HCT116 (cell line): ENCODE measurements around the gene MAP2K2. TPM values are rescaled to one million over a fixed set of nuclear protein-coding genes. Genes with fewer than 3 reads are reported as not detected.

Experiments
- ATAC-seq: fragments of 200-7000 bp; cut with Tn5 transposase; 2 replicates; pipeline ENCODE4 v1.9.1; 2020; ENCODE audit warnings: mild to moderate bottlenecking, moderate library complexity
- BruUV-seq: library from RNA; stranded (reverse); fragments of 400-500 nt; replicated peaks from 2 replicates; lab custom pipeline; 2021; lab: Mats Ljungman, UMichigan
- CTCF ChIA-PET: fragments of 300-600 bp; sonication (Branson Sonifier 250); formaldehyde crosslinking; loops from one replicate; lab custom pipeline; 2021; ENCODE audit warnings: antibody characterized with exemption; lab: Charles Lee
- POLR2A ChIA-PET: fragments of 300-600, 350-600 bp; sonication (Branson Sonifier 250); formaldehyde crosslinking; loops from one replicate; lab custom pipeline; 2021; ENCODE audit warnings: antibody characterized with exemption; lab: Charles Lee
- RAD21 ChIA-PET, 2 experiments: fragments of 300-600 bp; sonication (Branson Sonifier 250); formaldehyde crosslinking; loops; one replicate each; lab custom pipeline; 2023; ENCODE audit warnings: low total read pairs in 2 of 2; ENCODE audit not compliant: uncharacterized antibody in 2 of 2, unreplicated experiment in 2 of 2, low non-redundant PET in 1 of 2; lab: Charles Lee
- DNase-seq: peaks from one replicate; pipeline ENCODE4 v3.0.0-alpha.2; 2010; ENCODE audit warnings: low read depth, low spot score
- H2AFZ ChIP-seq: fragments of 200-600 bp; shearing (Covaris generic), sonication (generic); 2 replicates; pipeline ENCODE4 v1.6.1; 2017; ENCODE audit warnings: low read depth, mixed run types, mixed read lengths, antibody characterized with exemption, low read length; ENCODE audit not compliant: poor library complexity, severe bottlenecking
- H3K27ac ChIP-seq: 2 replicates; pipeline ENCODE4 v1.5.1; 2012; ENCODE audit warnings: low read depth, low read length
- H3K27me3 ChIP-seq: fragments of 200-600 bp; sonication (generic); 2 replicates; pipeline ENCODE4 v1.6.1; 2016; ENCODE audit warnings: mixed run types, low read length, mixed read lengths; ENCODE audit not compliant: insufficient read depth
- H3K36me3 ChIP-seq, 2 experiments: fragments of 200-500 bp in 1 of 2; fragments of 200-600 bp in 1 of 2; sonication (Bioruptor generic) in 1 of 2; sonication (generic) in 1 of 2; 2 replicates each; pipeline versions ENCODE4 v1.5.1 to v1.6.1; 2014 to 2016; ENCODE audit warnings: low read length in 2 of 2, inconsistent platforms in 1 of 2, mixed read lengths in 1 of 2, mixed run types in 1 of 2; ENCODE audit not compliant: insufficient read depth in 2 of 2, control insufficient read depth in 1 of 2
- H3K4me1 ChIP-seq, 2 experiments: fragments of 200-600 bp in 1 of 2; sonication (generic) in 1 of 2; 2 replicates each; pipeline versions ENCODE4 v1.5.1 to v1.6.1; 2012 to 2017; ENCODE audit warnings: low read length in 2 of 2, inconsistent platforms in 1 of 2, mild to moderate bottlenecking in 1 of 2, mixed read lengths in 1 of 2, mixed run types in 1 of 2, moderate library complexity in 1 of 2; ENCODE audit not compliant: insufficient read depth in 2 of 2, control insufficient read depth in 1 of 2
- H3K4me2 ChIP-seq: fragments of 200-600 bp; sonication (generic); 2 replicates; pipeline ENCODE4 v1.6.1; 2017; ENCODE audit warnings: mixed run types, low read length, mixed read lengths
- H3K4me3 ChIP-seq, 2 experiments: fragments of 200-600 bp in 1 of 2; sonication (generic) in 1 of 2; replicated peaks in 1 of 2; 2 replicates each; pipeline ENCODE4 v1.5.1; 2011 to 2016; ENCODE audit warnings: low read length in 2 of 2, control low read depth in 1 of 2, low read depth in 1 of 2, mild to moderate bottlenecking in 1 of 2, mixed read lengths in 1 of 2, mixed run types in 1 of 2
- H3K79me2 ChIP-seq: fragments of 200-600 bp; sonication (generic); 2 replicates; pipeline ENCODE4 v1.6.1; 2017; ENCODE audit warnings: mild to moderate bottlenecking, mixed run types, low read length, moderate library complexity, mixed read lengths; ENCODE audit not compliant: insufficient read depth
- H3K9ac ChIP-seq: fragments of 200-600 bp; sonication (generic); 2 replicates; pipeline ENCODE4 v1.6.1; 2016; ENCODE audit warnings: low read length, mixed read lengths
- H3K9me2 ChIP-seq: fragments of 200-600 bp; sonication (generic), shearing (Covaris generic); 2 replicates; pipeline ENCODE4 v1.6.1; 2017; ENCODE audit warnings: mixed run types, mild to moderate bottlenecking, moderate library complexity; ENCODE audit not compliant: insufficient read depth
- H3K9me3 ChIP-seq, 2 experiments: fragments of 200-500 bp in 1 of 2; fragments of 200-600 bp in 1 of 2; sonication (Bioruptor generic) in 1 of 2; sonication (generic) in 1 of 2; 2 replicates each; pipeline ENCODE4 v1.6.1; 2014 to 2017; ENCODE audit warnings: low read length in 2 of 2, mixed read lengths in 2 of 2, inconsistent platforms in 1 of 2, low read depth in 1 of 2, mild to moderate bottlenecking in 1 of 2, mixed run types in 1 of 2, moderate library complexity in 1 of 2; ENCODE audit not compliant: control insufficient read depth in 1 of 2, insufficient read depth in 1 of 2
- H4K20me1 ChIP-seq: fragments of 200-600 bp; sonication (generic), shearing (Covaris generic); 2 replicates; pipeline ENCODE4 v1.6.1; 2017; ENCODE audit warnings: mixed run types, mild to moderate bottlenecking, moderate library complexity; ENCODE audit not compliant: insufficient read depth
- CTCF ChIP-seq, 3 experiments: fragments of 200-600 bp in 1 of 3; sonication (generic) in 1 of 3; IDR thresholded peaks in 2 of 3; conservative IDR thresholded peaks in 1 of 3; 2 replicates each; pipeline ENCODE4 v1.5.1; 2012 to 2017; ENCODE audit warnings: low read depth in 2 of 3, low read length in 2 of 3, antibody characterized with exemption in 1 of 3, borderline replicate concordance in 1 of 3, control low read depth in 1 of 3, mild to moderate bottlenecking in 1 of 3, mixed read lengths in 1 of 3, mixed run types in 1 of 3, moderate library complexity in 1 of 3; ENCODE audit not compliant: insufficient read depth in 1 of 3
- EZH2 ChIP-seq: fragments of 200-600 bp; sonication (generic); IDR thresholded peaks from 2 replicates; pipeline ENCODE4 v1.6.1; 2017; ENCODE audit warnings: antibody characterized with exemption, mixed run types
- intact Hi-C: fragments of 100-400 bp; cut with micrococcal nuclease; formaldehyde crosslinking; loops from 2 replicates; pipeline ENCODE4 v1.10.0; 2022
- total RNA-seq: library from RNA; stranded (reverse); gene quantifications from one replicate; pipeline ENCODE4 v1.2.1, GENCODE V29; 2021; ENCODE audit not compliant: unreplicated experiment

The MAP2K2 gene
- total RNA-seq, 1 experiment from 2014 or later, result 186 TPM

GRCh38 chr19:4062419-4063368 is 61.2 kb downstream of the MAP2K2 start:
- H4K20me1 ChIP-seq, result peaks cover 11% of the 10 kb centered on the region; the same call in 1 of the 2 replicates
- DNase-seq (no peak), ATAC-seq (no peak)
- peak overlapping the region; percentile 90; the same call in 1 of the 2 replicates for H3K9ac ChIP-seq
- ChIA-PET RAD21 (interaction anchor here in 1 of 2 experiments (0.6 kb wide), 1 partner anchor 146 kb away, joined by 4 read pairs; no protein-coding TSS in a partner anchor), CTCF (no interaction called here), POLR2A (interaction anchor here (0.6 kb wide), 1 partner anchor 72 kb away, joined by 3 read pairs; no protein-coding TSS in a partner anchor)
- H3K9me2 ChIP-seq, result no peaks in the 10 kb centered on the region
- peaks cover 0 to 11% of the 10 kb centered on the region in 2 experiments; a peak in 1 of 4 replicates for H3K36me3 ChIP-seq
- TF ChIP-seq EZH2 (no peak), CTCF (IDR thresholded peaks at IDR 0.05 in 2 of 3, conservative IDR thresholded peaks at IDR 0.05 in 1 of 3; ENCODE audit: borderline replicate concordance in 1 of 3, insufficient read depth in 1 of 3, low read depth in 2 of 3, low read length in 2 of 3) (no peak)
- intact Hi-C loops, result loop anchor here (5.0 to 10.0 kb wide), 3 partner anchors 72 to 358 kb away; partner anchors contain the start of genes PIP5K1C and TJP3
- peaks cover 57 to 67% of the 10 kb centered on the region in 2 experiments for H3K4me1 ChIP-seq
- no peaks in the 10 kb centered on the region for H3K27me3 ChIP-seq
- peaks cover 74% of the 10 kb centered on the region for H3K79me2 ChIP-seq
- peak overlapping the region in 1 of 2 experiments; percentile 94; a peak in 2 of 4 replicates for H3K4me3 ChIP-seq
- peak overlapping the region; percentile 91 for H3K4me2 ChIP-seq
- H3K9me3 ChIP-seq, result no peaks in the 10 kb centered on the region
- H3K27ac ChIP-seq, result peak overlapping the region; percentile 96
- no TSS peak for BruUV-seq
- no peak overlapping the region for H2AFZ ChIP-seq
